AG10803 (cell line): ENCODE results near the gene PHLDB3.

Source experiments
- DNase-seq: peaks from one replicate; pipeline ENCODE4 v3.0.0; 2010; ENCODE audit warnings: low read depth
- H3K4me3 ChIP-seq: 2 replicates; pipeline ENCODE4 v1.5.1; 2011; ENCODE audit warnings: mild to moderate bottlenecking, low read length, control low read depth
- CTCF ChIP-seq: conservative IDR thresholded peaks from 2 replicates; pipeline ENCODE4 v1.5.1; 2011; ENCODE audit warnings: mild to moderate bottlenecking, low read length, control low read depth, inconsistent platforms

The PHLDB3 gene

GRCh38 chr19:43433689-43434088 is 70.9 kb downstream of the PHLDB3 start:
- no peak for TF ChIP-seq CTCF
- no peak overlapping the region for H3K4me3 ChIP-seq
- DNase-seq = no peak

- TF ChIP-seq CTCF = no peak
- no peak for DNase-seq
- no peak overlapping the region for H3K4me3 ChIP-seq
These were observed 71.2 kb downstream of the PHLDB3 start for GRCh38 chr19:43433358-43433673.

- TF ChIP-seq CTCF = no peak
- H3K4me3 ChIP-seq = no peak overlapping the region
- DNase-seq = no peak
These were observed 73.6 kb downstream of the PHLDB3 start for GRCh38 chr19:43430976-43431375.

DNA sequence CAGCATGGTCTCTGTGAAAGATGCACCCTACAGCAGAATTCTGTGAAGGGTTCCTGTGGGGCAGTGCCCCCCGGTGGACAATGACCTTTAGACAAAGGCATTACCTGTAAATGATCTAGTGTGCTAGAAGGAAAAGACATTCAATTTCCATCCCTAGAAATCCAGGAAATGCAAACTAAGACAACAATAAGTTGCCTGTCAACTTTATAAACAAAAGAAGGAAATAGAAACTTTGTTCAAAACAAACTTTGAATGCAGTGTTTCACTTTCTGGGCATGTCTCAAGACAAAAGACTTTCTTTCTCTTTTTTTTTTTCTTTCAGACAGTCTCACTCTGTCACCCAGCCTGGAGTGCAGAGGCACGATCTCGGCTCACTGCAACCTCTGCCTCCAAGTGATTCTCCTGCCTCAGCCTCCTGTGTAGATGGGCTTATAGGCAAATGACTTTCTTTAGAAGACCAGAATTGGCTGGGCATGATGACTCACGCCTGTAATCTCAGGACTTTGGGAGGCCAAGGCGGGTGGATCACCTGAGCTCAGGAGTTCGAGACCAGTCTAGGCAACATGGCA is 74.3 kb downstream of the PHLDB3 start:
- H3K4me3 ChIP-seq = no peak overlapping the region
- peak; percentile 29; the same call in 1 of the 2 replicates for TF ChIP-seq CTCF
- DNase-seq = no peak

DNA sequence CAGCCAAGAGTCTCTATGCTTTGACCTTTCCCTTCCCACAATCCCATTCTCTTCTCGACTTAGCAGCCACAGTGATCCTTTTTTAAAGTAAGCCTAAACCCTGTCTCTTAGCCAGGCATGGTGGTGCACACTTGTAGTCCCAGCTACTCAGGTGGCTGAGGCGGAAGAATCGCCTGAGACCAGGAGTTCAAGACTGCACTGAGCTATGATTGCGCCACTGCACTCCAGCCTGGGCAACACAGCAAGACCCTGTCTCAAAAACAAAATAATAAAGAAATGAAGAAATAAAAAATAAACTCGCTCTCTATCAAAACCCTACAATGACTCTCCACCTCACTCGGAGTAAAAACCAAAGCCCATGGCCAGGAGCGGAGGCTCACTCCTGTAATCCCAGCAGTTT is 75.2 kb downstream of the PHLDB3 start:
- no peak overlapping the region for H3K4me3 ChIP-seq
- no peak for DNase-seq
- no peak for TF ChIP-seq CTCF

DNA sequence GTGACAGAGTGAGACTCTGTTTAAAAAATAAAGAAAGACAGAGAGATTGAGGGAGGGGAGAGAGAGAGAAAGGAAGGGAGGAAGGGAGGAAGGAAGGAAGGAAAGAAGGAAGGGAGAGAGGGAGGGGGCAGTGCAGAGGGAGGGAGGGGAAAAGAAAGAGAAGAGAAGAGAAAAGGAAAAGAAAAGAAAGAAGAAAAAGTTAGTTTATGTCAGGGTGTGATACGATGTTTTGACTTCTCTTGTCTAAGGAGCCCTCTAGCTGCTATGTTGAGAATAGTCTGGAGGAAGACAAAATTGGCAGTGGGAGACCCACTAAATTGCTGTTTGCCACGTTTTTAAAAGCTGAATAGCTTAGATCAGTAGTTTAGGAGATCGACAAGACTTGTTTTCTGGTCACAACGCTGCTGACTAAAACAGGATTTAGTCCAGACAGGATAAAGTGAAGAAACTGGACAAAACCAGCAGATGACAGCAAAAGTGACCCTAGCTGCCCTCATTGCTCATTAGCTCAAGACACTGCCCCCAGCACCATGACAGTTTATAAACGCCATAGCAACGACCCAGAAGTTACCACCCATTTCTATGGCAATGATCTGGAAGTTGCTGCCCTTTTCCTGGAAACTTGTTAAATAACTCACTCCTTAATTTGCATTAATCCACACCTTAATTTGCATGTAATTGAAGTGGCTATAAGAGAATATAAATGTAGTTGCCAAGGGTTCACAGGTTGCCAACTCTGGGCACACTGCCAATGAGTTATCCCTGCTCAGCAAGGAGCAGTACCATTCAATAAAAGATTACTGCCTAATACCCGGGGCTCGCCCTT is 78.8 kb downstream of the PHLDB3 start:
- no peak overlapping the region for H3K4me3 ChIP-seq
- peak; percentile 29 for DNase-seq
- TF ChIP-seq CTCF = peak; percentile 64
